K562 (cell line): Measurements from ENCODE around the gene NEK4. TPM values are rescaled to one million over a fixed set of nuclear protein-coding genes. Genes with fewer than 3 reads are reported as not detected.

ENCODE experiments used
- ATF1 ChIP-seq, 2 experiments: fragments of 450-650 bp in 1 of 2; IDR thresholded peaks; 2 replicates each; pipeline ENCODE4 v1.6.1; 2016; ENCODE audit warnings: missing compliant biosample characterization in 1 of 2, missing genetic modification characterization in 1 of 2
- CBX5 ChIP-seq: IDR thresholded peaks from 2 replicates; pipeline ENCODE4 v1.6.1; 2014; ENCODE audit warnings: low read depth, borderline replicate concordance
- CCAR2 ChIP-seq: fragments of 200-400 bp; formaldehyde crosslinking; IDR thresholded peaks from 2 replicates; pipeline ENCODE4 v1.6.1; 2017; ENCODE audit warnings: mild to moderate bottlenecking, low read depth, low read length
- CCNT2 ChIP-seq: IDR thresholded peaks from 2 replicates; pipeline ENCODE4 v1.6.1; 2011; ENCODE audit warnings: borderline replicate concordance, low read depth, mild to moderate bottlenecking, moderate library complexity, mixed read lengths, low read length; ENCODE audit not compliant: insufficient read length; ENCODE audit errors: extremely low read depth
- CREB3L1 ChIP-seq: fragments of 450-650 bp; IDR thresholded peaks from 2 replicates; pipeline ENCODE4 v1.6.1; 2014; ENCODE audit warnings: low read depth, mild to moderate bottlenecking, moderate library complexity, borderline replicate concordance
- CTBP1 ChIP-seq: fragments of 450-650 bp; IDR thresholded peaks from 2 replicates; pipeline ENCODE4 v1.6.1; 2016; ENCODE audit warnings: borderline replicate concordance
- ERF ChIP-seq: fragments of 450-650 bp; formaldehyde crosslinking; IDR thresholded peaks from 2 replicates; pipeline ENCODE4 v1.4.0; 2020; ENCODE audit warnings: mild to moderate bottlenecking, mixed read lengths
- GABPB1 ChIP-seq: sonication (generic); formaldehyde crosslinking; IDR thresholded peaks from 2 replicates; pipeline ENCODE4 v1.8.0; 2022; ENCODE audit warnings: mild to moderate bottlenecking, missing genetic modification reagents
- GATAD2B ChIP-seq: fragments of 450-650 bp; IDR thresholded peaks from 2 replicates; pipeline ENCODE4 v1.6.1; 2017; ENCODE audit warnings: mild to moderate bottlenecking, borderline replicate concordance
- HDGF ChIP-seq: fragments of 450-650 bp; IDR thresholded peaks from 2 replicates; pipeline ENCODE4 v1.6.1; 2016
- HEY1 ChIP-seq: fragments of 250-450 bp; sonication (Bioruptor Pico); IDR thresholded peaks from 2 replicates; pipeline ENCODE4 v1.5.0; 2020; ENCODE audit warnings: mild to moderate bottlenecking, moderate library complexity, borderline replicate concordance
- MCM2 ChIP-seq: fragments of 450-650 bp; IDR thresholded peaks from 2 replicates; pipeline ENCODE4 v1.6.1; 2017; ENCODE audit warnings: low read depth, mild to moderate bottlenecking
- MXD1 ChIP-seq: fragments of 250-450 bp; sonication (Bioruptor Pico); IDR thresholded peaks from 2 replicates; pipeline ENCODE4 v1.8.0; 2021; ENCODE audit warnings: borderline replicate concordance, mild to moderate bottlenecking, moderate library complexity; ENCODE audit not compliant: poor library complexity, severe bottlenecking
- PCBP1 ChIP-seq: fragments of 200-400 bp; formaldehyde crosslinking; IDR thresholded peaks from 2 replicates; pipeline ENCODE4 v1.6.1; 2018; ENCODE audit warnings: mild to moderate bottlenecking, low read depth, low read length; ENCODE audit not compliant: poor library complexity, severe bottlenecking
- SMARCA5 ChIP-seq: fragments of 450-650 bp; IDR thresholded peaks from 2 replicates; pipeline ENCODE4 v1.6.1; 2016
- SMARCC2 ChIP-seq: fragments of 450-650 bp; IDR thresholded peaks from 2 replicates; pipeline ENCODE4 v1.6.1; 2017; ENCODE audit warnings: antibody characterized with exemption, moderate library complexity, mild to moderate bottlenecking, low read depth
- TAF1 ChIP-seq: IDR thresholded peaks from 2 replicates; pipeline ENCODE4 v1.6.1; 2011; ENCODE audit warnings: mild to moderate bottlenecking, low read length, moderate library complexity; ENCODE audit not compliant: insufficient read depth, control insufficient read depth, severe bottlenecking; ENCODE audit errors: extremely low read depth
- TCFL5 ChIP-seq: fragments of 250-450 bp; sonication (Bioruptor Pico); conservative IDR thresholded peaks from 2 replicates; pipeline ENCODE4 v1.6.1; 2021; ENCODE audit warnings: mild to moderate bottlenecking, moderate library complexity, matching md5 sums
- ZNF143 ChIP-seq: sonication (generic); formaldehyde crosslinking; IDR thresholded peaks from 2 replicates; pipeline ENCODE4 v1.9.0; 2022; ENCODE audit warnings: mild to moderate bottlenecking, missing genetic modification reagents
- ZNF696 ChIP-seq: fragments of 250-450 bp; sonication (Bioruptor Pico); conservative IDR thresholded peaks from 2 replicates; pipeline ENCODE4 v1.4.0; 2020; ENCODE audit warnings: mild to moderate bottlenecking, moderate library complexity
- polyA plus RNA-seq, 8 experiments: library from polyadenylated mRNA; depleted of rRNA in 4 of 8; stranded (reverse) in 5 of 8; unstranded in 3 of 8; fragments of >200 nt; fragmentation: Nextera tagmentation in 2 of 8; fragmentation: Illumina TruSeq in 1 of 8; extraction: Ambion mirVana in 2 of 8; extraction: Trizol in 1 of 8; gene quantifications; 2 replicates each; pipeline versions ENCODE4 v1.2.1 to v1.2.3, GENCODE V29; 2011 to 2014; ENCODE audit warnings: inconsistent platforms in 1 of 8, missing spikeins in 1 of 8
- total RNA-seq, 7 experiments: library from RNA; depleted of rRNA in 6 of 7; stranded (reverse); fragments of >200 nt in 6 of 7; fragmentation: Illumina TruSeq in 2 of 7; extraction: Trizol in 2 of 7; gene quantifications; 2 replicates each; pipeline versions ENCODE4 v1.2.1 to v1.2.3, GENCODE V29; 2011 to 2021; ENCODE audit warnings: low replicate concordance in 1 of 7
- TF ChIP-seq, protein P1 (sequence below): fragments of 450-650 bp; IDR thresholded peaks from 2 replicates; pipeline ENCODE4 v1.7.1; 2018; ENCODE audit warnings: mild to moderate bottlenecking, low read depth; ENCODE audit not compliant: partially characterized antibody

NEK4 gene
- total and polyA plus RNA-seq, 9 of the 15 experiments (the other 6 are each of a cell fraction or from before 2014, with no cell fraction given) = 5.8 to 23.1 (median 16.6) TPM

DNA sequence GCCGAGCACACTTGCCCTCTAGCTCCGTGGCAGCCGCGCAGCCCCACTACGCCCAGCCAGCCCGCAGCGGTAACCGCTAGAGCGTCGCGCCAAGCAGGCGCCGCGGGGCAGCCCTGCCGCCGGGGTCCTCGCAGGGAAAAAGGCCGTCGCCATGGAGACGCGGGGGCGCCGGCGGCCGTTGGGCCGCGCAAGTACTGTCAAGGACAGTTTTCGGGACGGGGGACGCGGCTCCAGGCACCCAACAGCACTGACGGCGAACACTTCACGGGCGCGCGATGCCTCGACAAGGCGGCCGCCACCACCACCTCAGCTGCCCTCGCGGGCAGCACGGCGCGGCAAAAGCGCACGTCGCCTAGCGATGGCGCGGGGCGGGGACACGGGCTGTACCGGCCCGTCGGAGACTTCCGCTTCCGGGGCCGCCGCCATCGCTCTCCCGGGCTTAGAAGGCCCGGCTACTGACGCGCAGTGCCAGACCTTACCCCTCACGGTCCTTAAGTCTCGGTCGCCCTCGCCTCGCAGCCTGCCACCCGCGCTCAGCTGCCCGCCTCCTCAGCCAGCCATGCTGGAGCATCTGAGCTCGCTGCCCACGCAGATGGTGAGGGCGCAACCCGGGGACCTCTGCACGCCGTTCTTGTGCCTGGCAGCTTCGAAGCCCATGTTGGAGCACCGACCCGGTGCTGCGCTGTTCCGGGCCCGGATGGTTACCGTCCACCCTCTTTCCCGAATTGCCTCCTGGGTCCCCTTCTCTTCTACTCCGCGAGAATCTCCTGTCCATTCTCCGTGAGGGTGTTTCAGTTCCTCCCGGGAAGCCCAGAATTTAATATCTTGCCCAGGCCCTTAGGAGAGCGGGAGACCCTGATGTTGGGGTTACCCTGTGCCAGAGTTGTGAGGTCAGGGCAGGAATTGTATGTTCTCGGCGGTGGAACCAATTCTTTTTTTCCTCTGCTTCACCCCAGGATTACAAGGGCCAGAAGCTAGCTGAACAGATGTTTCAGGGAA, 64.8 kb downstream of the NEK4 start, which contains the start of the genes GLT8D1 and SPCS1 (continued):
- TF ChIP-seq MXD1 (CRISPR knock-in tag) (peak; percentile 6), ZNF696 (no peak), HEY1 (CRISPR knock-in tag) (no peak), ATF1 (CRISPR knock-in tag; IDR thresholded peaks at IDR 0.05) (peak; percentile 24; the same call in 1 of the 2 replicates), ATF1 (tag; IDR thresholded peaks at IDR 0.05) (peak; percentile 88), CCAR2 (no peak), TAF1 (peak; percentile 38), CREB3L1 (peak; percentile 92), GABPB1 (CRISPR knock-in tag) (peak; percentile 94), SMARCA5 (no peak), CBX5 (no peak), GATAD2B (peak; percentile 44; the same call in 1 of the 2 replicates), CTBP1 (peak; percentile 75), ERF (CRISPR knock-in tag) (0 out of 2 replicates have a peak, but pooled peaks have one; percentile 20), PCBP1 (peak; percentile 57), ZNF143 (CRISPR knock-in tag) (0 out of 2 replicates have a peak, but pooled peaks have one; percentile 35), MCM2 (no peak), TCFL5 (CRISPR knock-in tag) (no peak), SMARCC2 (no peak), CCNT2 (peak; percentile 69), HDGF (no peak)
- TF ChIP-seq, protein P1, sequence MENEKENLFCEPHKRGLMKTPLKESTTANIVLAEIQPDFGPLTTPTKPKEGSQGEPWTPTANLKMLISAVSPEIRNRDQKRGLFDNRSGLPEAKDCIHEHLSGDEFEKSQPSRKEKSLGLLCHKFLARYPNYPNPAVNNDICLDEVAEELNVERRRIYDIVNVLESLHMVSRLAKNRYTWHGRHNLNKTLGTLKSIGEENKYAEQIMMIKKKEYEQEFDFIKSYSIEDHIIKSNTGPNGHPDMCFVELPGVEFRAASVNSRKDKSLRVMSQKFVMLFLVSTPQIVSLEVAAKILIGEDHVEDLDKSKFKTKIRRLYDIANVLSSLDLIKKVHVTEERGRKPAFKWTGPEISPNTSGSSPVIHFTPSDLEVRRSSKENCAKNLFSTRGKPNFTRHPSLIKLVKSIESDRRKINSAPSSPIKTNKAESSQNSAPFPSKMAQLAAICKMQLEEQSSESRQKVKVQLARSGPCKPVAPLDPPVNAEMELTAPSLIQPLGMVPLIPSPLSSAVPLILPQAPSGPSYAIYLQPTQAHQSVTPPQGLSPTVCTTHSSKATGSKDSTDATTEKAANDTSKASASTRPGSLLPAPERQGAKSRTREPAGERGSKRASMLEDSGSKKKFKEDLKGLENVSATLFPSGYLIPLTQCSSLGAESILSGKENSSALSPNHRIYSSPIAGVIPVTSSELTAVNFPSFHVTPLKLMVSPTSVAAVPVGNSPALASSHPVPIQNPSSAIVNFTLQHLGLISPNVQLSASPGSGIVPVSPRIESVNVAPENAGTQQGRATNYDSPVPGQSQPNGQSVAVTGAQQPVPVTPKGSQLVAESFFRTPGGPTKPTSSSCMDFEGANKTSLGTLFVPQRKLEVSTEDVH = peak; percentile 84
